Measurements from ENCODE around the gene MCF2L.
A peak's percentile ranks its signal among the peaks of the same experiment; 100 is the strongest.

MCF2L gene

GRCh38 chr13:112951674-112952371 lies 17.2 kb upstream of the MCF2L start:
- DNase-seq, result no peak

GRCh38 chr13:112952759-112953551 lies 16.1 kb upstream of the MCF2L start:
- no peak for DNase-seq

GRCh38 chr13:112953591-112954487 lies 15.2 kb upstream of the MCF2L start:
- DNase-seq, result no peak

GRCh38 chr13:112954488-112955270 lies 14.3 kb upstream of the MCF2L start:
- no peak for DNase-seq

GRCh38 chr13:112955271-112955937 lies 13.6 kb upstream of the MCF2L start:
- no peak for DNase-seq

- DNase-seq, result no peak
These were observed 13.1 kb upstream of the MCF2L start for GRCh38 chr13:112955956-112956355.

GRCh38 chr13:112956571-112957294 lies 12.3 kb upstream of the MCF2L start:
- DNase-seq, result peak; percentile 31

- no peak for DNase-seq
These were observed 11.7 kb upstream of the MCF2L start for GRCh38 chr13:112957295-112957677.

- DNase-seq, result no peak
These were observed 10.7 kb upstream of the MCF2L start for GRCh38 chr13:112958127-112958989.

- DNase-seq, result no peak
These were observed 9.8 kb upstream of the MCF2L start for GRCh38 chr13:112959206-112959605.

- no peak for DNase-seq
These were observed 9.1 kb upstream of the MCF2L start for GRCh38 chr13:112959701-112960542.

GRCh38 chr13:112960706-112961105 lies 8.3 kb upstream of the MCF2L start:
- DNase-seq, result no peak

- DNase-seq, result no peak
These were observed 7.3 kb upstream of the MCF2L start for GRCh38 chr13:112961457-112962369.

- no peak for DNase-seq
These were observed 6.6 kb upstream of the MCF2L start for GRCh38 chr13:112962396-112962795.

- no peak for DNase-seq
These were observed 5.9 kb upstream of the MCF2L start for GRCh38 chr13:112962911-112963625.

GRCh38 chr13:112963641-112964040 lies 5.4 kb upstream of the MCF2L start:
- no peak for DNase-seq

- DNase-seq, result no peak
These were observed 4.0 kb upstream of the MCF2L start for GRCh38 chr13:112964971-112965492.

Measured in fibroblast of skin of scalp (primary cell).